Activated naive CD8-positive, alpha-beta T cell treated with anti-CD3 and anti-CD28 coated beads, Interleukin-2, amount 10 ng/mL, durations not matched to agents 7 days and 5 days (primary cell): ENCODE data around the gene ZNF737. TPM values are rescaled to one million over a fixed set of nuclear protein-coding genes. Genes with fewer than 3 reads are reported as not detected.

Experiments used
- total RNA-seq, 2 experiments: library from RNA; stranded (reverse); gene quantifications; one replicate each; pipeline ENCODE4 v1.2.3, GENCODE V29; 2021

The ZNF737 gene
- total RNA-seq, 2 experiments from 2014 or later: 30.9 to 33.8 TPM

Other genes starting within 250 kb of the ZNF737 start
- 10 to 100 TPM; 13.6 to 17.8 TPM for gene ZNF626, start 95.8 kb upstream of the ZNF737 start, total RNA-seq
- gene ZNF66, start 210.5 kb upstream of the ZNF737 start, total RNA-seq: 10 to 100 TPM; 15.4 to 16.7 TPM